Liver (tissue), 9 donors: ENCODE measurements around the gene CD180. TPM values are rescaled to one million over a fixed set of nuclear protein-coding genes. Genes with fewer than 3 reads are reported as not detected.

ENCODE experiments used
- DNase-seq: peaks from one replicate; pipeline ENCODE4 v3.0.0-alpha.2; 2017; ENCODE audit warnings: low spot score
- H3K27ac ChIP-seq, 2 donors: one replicate each; pipeline ENCODE4 v1.7.0; 2013; ENCODE audit warnings: inconsistent platforms in 2 of 2, low read length in 2 of 2, control low read depth in 1 of 2, low read depth in 1 of 2, mild to moderate bottlenecking in 1 of 2
- H3K27me3 ChIP-seq, 4 donors: one replicate each; pipeline versions ENCODE4 v1.6.1 to v1.7.0; 2013; ENCODE audit warnings: low read length in 3 of 4, inconsistent platforms in 1 of 4, mild to moderate bottlenecking in 1 of 4, moderate library complexity in 1 of 4; ENCODE audit not compliant: control insufficient read depth in 4 of 4, insufficient read depth in 4 of 4
- H3K36me3 ChIP-seq, 4 donors: one replicate each; pipeline versions ENCODE4 v1.6.1 to v1.7.0; 2013; ENCODE audit warnings: low read length in 3 of 4, mild to moderate bottlenecking in 3 of 4, low read depth in 1 of 4, moderate library complexity in 1 of 4; ENCODE audit not compliant: control insufficient read depth in 4 of 4, insufficient read depth in 3 of 4
- H3K4me1 ChIP-seq, 4 donors: one replicate each; pipeline versions ENCODE4 v1.6.1 to v1.7.0; 2013; ENCODE audit warnings: low read length in 3 of 4, mild to moderate bottlenecking in 3 of 4, moderate library complexity in 1 of 4; ENCODE audit not compliant: control insufficient read depth in 4 of 4, insufficient read depth in 4 of 4
- H3K4me3 ChIP-seq, 3 donors: one replicate each; pipeline versions ENCODE4 v1.6.1 to v1.7.0; 2013; ENCODE audit warnings: low read length in 3 of 3, control low read depth in 1 of 3, low read depth in 1 of 3, mild to moderate bottlenecking in 1 of 3
- H3K9ac ChIP-seq, 2 donors: one replicate each; pipeline ENCODE4 v1.7.0; 2013; ENCODE audit warnings: low read length in 2 of 2, mild to moderate bottlenecking in 2 of 2, moderate library complexity in 2 of 2, control low read depth in 1 of 2, low read depth in 1 of 2
- H3K9me3 ChIP-seq, 4 donors: one replicate each; pipeline versions ENCODE4 v1.6.1 to v1.7.0; 2013; ENCODE audit warnings: low read length in 3 of 4; ENCODE audit not compliant: control insufficient read depth in 4 of 4
- ATF3 ChIP-seq: IDR thresholded peaks from 2 replicates; pipeline ENCODE4 v1.6.1; 2016; ENCODE audit warnings: antibody characterized with exemption
- EGR1 ChIP-seq, 2 donors: IDR thresholded peaks; 2 replicates each; pipeline ENCODE4 v1.6.1; 2016 to 2018; ENCODE audit warnings: antibody characterized with exemption in 2 of 2, low read depth in 2 of 2
- FOXA1 ChIP-seq: IDR thresholded peaks from 2 replicates; pipeline ENCODE4 v1.6.1; 2016; ENCODE audit warnings: antibody characterized with exemption
- FOXA2 ChIP-seq: IDR thresholded peaks from 2 replicates; pipeline ENCODE4 v1.6.1; 2016; ENCODE audit warnings: antibody characterized with exemption
- GABPA ChIP-seq, 2 donors: IDR thresholded peaks in 1 of 2; conservative IDR thresholded peaks in 1 of 2; 2 replicates each; pipeline ENCODE4 v1.6.1; 2016; ENCODE audit warnings: antibody characterized with exemption in 2 of 2, mild to moderate bottlenecking in 1 of 2, moderate library complexity in 1 of 2
- HNF4A ChIP-seq, 2 donors: conservative IDR thresholded peaks; 2 replicates each; pipeline ENCODE4 v1.6.1; 2016; ENCODE audit warnings: antibody characterized with exemption in 2 of 2, mild to moderate bottlenecking in 2 of 2
- HNF4G ChIP-seq: IDR thresholded peaks from 2 replicates; pipeline ENCODE4 v1.6.1; 2016; ENCODE audit warnings: antibody characterized with exemption
- JUND ChIP-seq, 2 donors: IDR thresholded peaks; 2 replicates each; pipeline ENCODE4 v1.6.1; 2016; ENCODE audit warnings: antibody characterized with exemption in 2 of 2
- MAX ChIP-seq: IDR thresholded peaks from 2 replicates; pipeline ENCODE4 v1.6.1; 2016; ENCODE audit warnings: antibody characterized with exemption
- NR2F2 ChIP-seq: IDR thresholded peaks from 2 replicates; pipeline ENCODE4 v1.6.1; 2016; ENCODE audit warnings: antibody characterized with exemption
- RAD21 ChIP-seq, 2 donors: IDR thresholded peaks; 2 replicates each; pipeline ENCODE4 v1.6.1; 2016; ENCODE audit warnings: antibody characterized with exemption in 2 of 2, mild to moderate bottlenecking in 2 of 2
- RXRA ChIP-seq, 2 donors: IDR thresholded peaks; 2 replicates each; pipeline ENCODE4 v1.6.1; 2017 to 2018; ENCODE audit warnings: antibody characterized with exemption in 2 of 2, mild to moderate bottlenecking in 1 of 2
- SP1 ChIP-seq: IDR thresholded peaks from 2 replicates; pipeline ENCODE4 v1.6.1; 2018; ENCODE audit warnings: antibody characterized with exemption, mild to moderate bottlenecking
- TAF1 ChIP-seq: conservative IDR thresholded peaks from 2 replicates; pipeline ENCODE4 v1.6.1; 2016; ENCODE audit warnings: antibody characterized with exemption, mild to moderate bottlenecking
- YY1 ChIP-seq: IDR thresholded peaks from 2 replicates; pipeline ENCODE4 v1.6.1; 2016; ENCODE audit warnings: antibody characterized with exemption, mild to moderate bottlenecking
- ZBTB33 ChIP-seq: IDR thresholded peaks from 2 replicates; pipeline ENCODE4 v1.6.1; 2016; ENCODE audit warnings: antibody characterized with exemption
- WGBS: extraction: QIAGEN DNeasy Blood & Tissue Kit; methylation state at CpG from one replicate; pipeline ENCODE4 v1.1.7; 2013; 5-methylcytosine and 5-hydroxymethylcytosine counted together
- polyA plus RNA-seq, 2 donors: library from polyadenylated mRNA; stranded (reverse) in 1 of 2; unstranded in 1 of 2; fragments of 200-250 nt in 1 of 2; fragments of >200 nt in 1 of 2; fragmentation: Nextera tagmentation in 1 of 2; extraction: Ambion mirVana in 1 of 2; gene quantifications; one replicate each; pipeline versions ENCODE4 v1.2.1 to v1.2.3, GENCODE V29; 2013 to 2015
- total RNA-seq, 2 donors: library from RNA; depleted of rRNA; stranded (reverse); fragments of >200 nt; gene quantifications; one replicate each; pipeline ENCODE4 v1.2.3, GENCODE V29; 2014
- TF ChIP-seq, protein P1 (sequence below): fragments of 150-350 bp; IDR thresholded peaks from 2 replicates; pipeline ENCODE4 v1.5.1; 2017; ENCODE audit warnings: improper control_type of control experiment, low read depth, low read length; ENCODE audit not compliant: missing input control
- donor health status: healthy.
- donor health status: healthy.
- donor health status: healthy.
- donor health status: healthy.
- donor health status: healthy.

The CD180 gene
- total and polyA plus RNA-seq, 4 donors: 0.33 to 3.7 (median 0.78) TPM

DNA sequence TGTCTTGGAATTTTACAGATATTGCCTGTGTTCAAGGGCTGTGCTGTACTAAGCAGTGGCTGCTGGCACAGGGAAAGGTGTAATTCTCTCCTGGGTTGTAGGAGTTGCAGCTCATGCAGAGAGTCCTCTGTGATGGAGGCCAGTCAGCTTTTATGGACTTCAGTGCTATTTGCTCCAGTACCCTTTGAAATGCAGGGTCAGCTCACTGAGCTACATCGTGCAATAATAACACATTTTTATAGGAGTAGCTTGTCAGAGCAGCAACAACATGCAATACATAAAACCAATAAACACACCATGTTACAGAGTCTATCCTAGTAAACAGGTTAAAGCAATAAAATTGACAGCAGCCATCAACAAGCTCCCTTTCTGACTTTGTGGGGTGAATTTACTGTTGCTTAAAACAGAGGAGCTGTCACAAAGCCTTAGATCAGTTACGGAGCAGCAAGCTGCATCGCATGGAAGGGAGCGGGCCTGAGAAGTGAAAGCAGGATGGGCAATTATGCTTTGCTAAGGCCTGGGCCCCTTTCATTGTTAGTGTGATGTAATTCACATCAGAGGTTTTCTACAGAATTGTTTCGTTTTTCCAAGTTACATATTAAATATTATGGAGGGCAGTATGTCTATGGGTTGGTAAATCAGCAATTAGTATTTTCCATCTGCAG is 16.8 kb downstream of the CD180 start:
- H3K9ac ChIP-seq: no peak overlapping the region
- H3K36me3 ChIP-seq: no peaks in the 10 kb centered on the region
- H3K4me3 ChIP-seq: no peak overlapping the region
- no peak for TF ChIP-seq FOXA2
- TF ChIP-seq RXRA (IDR thresholded peaks at IDR 0.05): no peak
- no peak for TF ChIP-seq MAX
- TF ChIP-seq TAF1: no peak
- no peak for TF ChIP-seq ZBTB33
- TF ChIP-seq HNF4G: no peak
- TF ChIP-seq JUND (IDR thresholded peaks at IDR 0.05): no peak
- TF ChIP-seq YY1: no peak
- TF ChIP-seq SP1: no peak
- no peaks in the 10 kb centered on the region for H3K4me1 ChIP-seq
- no peaks in the 10 kb centered on the region for H3K9me3 ChIP-seq
- DNase-seq: no peak
- H3K27ac ChIP-seq: no peak overlapping the region
- H3K27me3 ChIP-seq: no peaks in the 10 kb centered on the region
- 92% methylated on average over 5 of the region's 5 CpGs for WGBS

DNA sequence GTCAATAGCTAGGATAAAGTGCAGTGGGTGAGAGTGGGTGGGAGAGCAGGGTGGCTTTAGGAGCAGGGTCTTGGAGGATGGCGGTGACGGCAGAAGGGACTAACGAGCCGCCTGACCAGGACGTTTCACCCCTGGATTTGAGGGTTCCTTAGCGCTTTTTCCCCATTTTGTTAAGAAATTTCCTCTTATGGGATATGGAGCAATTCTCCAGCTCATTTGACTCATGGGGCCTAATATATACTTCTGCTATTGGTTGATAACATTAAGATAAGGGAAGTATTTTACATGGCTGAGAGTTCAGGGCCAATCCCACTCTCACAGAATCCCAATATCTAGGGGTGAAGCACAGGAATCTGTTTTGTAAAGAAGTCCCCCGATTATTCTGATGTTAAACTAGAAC is 17.6 kb downstream of the CD180 start:
- Histone ChIP-seq H3K4me1 (no peaks in the 10 kb centered on the region), H3K27ac (no peak overlapping the region), H3K36me3 (no peaks in the 10 kb centered on the region), H3K9me3 (no peaks in the 10 kb centered on the region), H3K9ac (no peak overlapping the region), H3K27me3 (no peaks in the 10 kb centered on the region), H3K4me3 (no peak overlapping the region)
- TF ChIP-seq ATF3 (no peak), FOXA1 (no peak)
- no peak for DNase-seq
- 93% methylated on average over 7 of the region's 7 CpGs for WGBS

DNA sequence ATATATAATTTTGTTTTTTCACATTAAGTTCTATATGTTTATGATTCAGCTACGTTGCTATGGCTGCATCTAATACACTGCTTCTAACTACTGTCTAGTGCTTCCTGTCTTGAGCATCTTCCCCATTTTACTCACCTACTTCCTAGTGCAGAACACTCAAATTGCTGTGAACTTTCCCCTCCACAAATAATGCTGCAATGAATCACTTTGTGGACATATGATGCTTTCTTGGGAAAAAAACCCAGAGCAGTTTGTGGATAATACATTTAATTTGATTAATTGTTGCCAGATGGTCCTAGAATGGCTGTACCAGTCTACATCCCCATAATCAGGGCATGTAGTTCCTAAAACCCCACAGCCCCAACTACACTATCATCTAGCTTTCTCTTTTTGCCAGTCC is 18.5 kb downstream of the CD180 start:
- DNase-seq: no peak
- Histone ChIP-seq H3K27ac (no peak overlapping the region), H3K27me3 (no peaks in the 10 kb centered on the region), H3K4me1 (no peaks in the 10 kb centered on the region), H3K4me3 (no peak overlapping the region), H3K9me3 (no peaks in the 10 kb centered on the region), H3K9ac (no peak overlapping the region), H3K36me3 (no peaks in the 10 kb centered on the region)
- WGBS: 77% methylated on average over 1 of the region's 1 CpG
- TF ChIP-seq RAD21 (IDR thresholded peaks at IDR 0.05) (no peak), RXRA (IDR thresholded peaks at IDR 0.05) (no peak), FOXA1 (no peak), JUND (IDR thresholded peaks at IDR 0.05) (no peak), YY1 (no peak), ZBTB33 (no peak), HNF4G (no peak), GABPA (IDR thresholded peaks at IDR 0.05 in 1 of 2, conservative IDR thresholded peaks at IDR 0.05 in 1 of 2) (no peak), EGR1 (IDR thresholded peaks at IDR 0.05; ENCODE audit: low read depth in 2 of 2) (no peak), ATF3 (no peak), SP1 (no peak), TAF1 (no peak), NR2F2 (no peak), HNF4A (conservative IDR thresholded peaks at IDR 0.05) (no peak), MAX (no peak), FOXA2 (no peak)
- TF ChIP-seq, protein P1, sequence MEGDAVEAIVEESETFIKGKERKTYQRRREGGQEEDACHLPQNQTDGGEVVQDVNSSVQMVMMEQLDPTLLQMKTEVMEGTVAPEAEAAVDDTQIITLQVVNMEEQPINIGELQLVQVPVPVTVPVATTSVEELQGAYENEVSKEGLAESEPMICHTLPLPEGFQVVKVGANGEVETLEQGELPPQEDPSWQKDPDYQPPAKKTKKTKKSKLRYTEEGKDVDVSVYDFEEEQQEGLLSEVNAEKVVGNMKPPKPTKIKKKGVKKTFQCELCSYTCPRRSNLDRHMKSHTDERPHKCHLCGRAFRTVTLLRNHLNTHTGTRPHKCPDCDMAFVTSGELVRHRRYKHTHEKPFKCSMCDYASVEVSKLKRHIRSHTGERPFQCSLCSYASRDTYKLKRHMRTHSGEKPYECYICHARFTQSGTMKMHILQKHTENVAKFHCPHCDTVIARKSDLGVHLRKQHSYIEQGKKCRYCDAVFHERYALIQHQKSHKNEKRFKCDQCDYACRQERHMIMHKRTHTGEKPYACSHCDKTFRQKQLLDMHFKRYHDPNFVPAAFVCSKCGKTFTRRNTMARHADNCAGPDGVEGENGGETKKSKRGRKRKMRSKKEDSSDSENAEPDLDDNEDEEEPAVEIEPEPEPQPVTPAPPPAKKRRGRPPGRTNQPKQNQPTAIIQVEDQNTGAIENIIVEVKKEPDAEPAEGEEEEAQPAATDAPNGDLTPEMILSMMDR: no peak
